ENCODE data around the gene ERICH3. TPM values are rescaled to one million over a fixed set of nuclear protein-coding genes. Genes with fewer than 3 reads are reported as not detected.

ERICH3 gene
- total and polyA plus RNA-seq, 10 of the 15 experiments (the other 5 are each of a cell fraction or from before 2014, with no cell fraction given): 0.03 to 0.09 (median 0.08) TPM; not detected in 7

DNA sequence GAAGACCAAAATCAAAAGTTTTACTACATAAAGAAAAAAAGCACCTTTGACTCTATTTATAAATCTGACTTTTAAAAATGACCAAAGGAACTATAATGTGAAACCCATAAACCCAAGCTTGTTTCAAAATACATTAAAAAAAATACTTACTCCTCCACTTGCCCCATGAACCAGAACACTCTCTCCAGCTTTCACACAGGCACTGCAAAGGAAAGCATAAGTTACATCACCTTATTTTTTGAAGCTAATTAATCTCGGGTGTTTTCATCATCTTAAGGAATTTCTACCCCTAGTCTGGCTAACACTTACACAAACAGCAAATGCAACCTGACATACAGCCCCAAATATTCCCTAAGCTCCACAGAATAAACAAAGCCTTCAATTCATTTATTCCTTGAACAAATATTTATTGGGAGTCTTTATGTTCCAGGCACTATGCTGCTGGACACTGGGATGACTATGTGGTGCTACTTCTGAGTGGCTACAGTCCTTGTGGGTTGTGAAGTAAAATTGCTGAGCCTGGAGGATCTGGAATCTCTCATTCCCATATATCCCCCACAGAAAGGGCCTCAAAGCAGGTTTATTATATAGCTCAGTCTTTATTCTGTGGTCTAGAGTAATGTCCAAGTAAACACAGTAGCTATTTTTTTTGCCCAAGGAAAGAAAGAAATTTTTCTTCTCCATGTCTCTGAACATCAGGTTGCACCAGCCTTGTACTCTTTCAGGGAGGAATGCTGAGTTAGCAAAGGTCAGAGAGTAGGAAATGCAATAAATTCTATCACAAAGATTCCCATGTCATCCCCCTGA lies 41.0 kb upstream of the ERICH3 start:
- H4K20me1 ChIP-seq (ENCODE audit: control insufficient read depth, insufficient read depth): no peaks in the 10 kb centered on the region
- no peak for FAIRE-seq
- POLR2A ChIA-PET: interaction anchor here (0.7 to 3.9 kb wide), 3 partner anchors 11 to 34 kb away, joined by 3 to 35 read pairs (median 5); partner anchors contain the start of genes CRYZ and TYW3
- TF ChIP-seq, protein P1, sequence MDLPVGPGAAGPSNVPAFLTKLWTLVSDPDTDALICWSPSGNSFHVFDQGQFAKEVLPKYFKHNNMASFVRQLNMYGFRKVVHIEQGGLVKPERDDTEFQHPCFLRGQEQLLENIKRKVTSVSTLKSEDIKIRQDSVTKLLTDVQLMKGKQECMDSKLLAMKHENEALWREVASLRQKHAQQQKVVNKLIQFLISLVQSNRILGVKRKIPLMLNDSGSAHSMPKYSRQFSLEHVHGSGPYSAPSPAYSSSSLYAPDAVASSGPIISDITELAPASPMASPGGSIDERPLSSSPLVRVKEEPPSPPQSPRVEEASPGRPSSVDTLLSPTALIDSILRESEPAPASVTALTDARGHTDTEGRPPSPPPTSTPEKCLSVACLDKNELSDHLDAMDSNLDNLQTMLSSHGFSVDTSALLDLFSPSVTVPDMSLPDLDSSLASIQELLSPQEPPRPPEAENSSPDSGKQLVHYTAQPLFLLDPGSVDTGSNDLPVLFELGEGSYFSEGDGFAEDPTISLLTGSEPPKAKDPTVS (IDR thresholded peaks at IDR 0.05; ENCODE audit: low read depth, low read length): no peak
- TF ChIP-seq NRF1 (conservative IDR thresholded peaks at IDR 0.05; ENCODE audit: low read depth, low read length) (no peak), TCF12 (IDR thresholded peaks at IDR 0.05; ENCODE audit: low read depth, low read length) (no peak), MEF2A (IDR thresholded peaks at IDR 0.05; ENCODE audit: insufficient read depth, low read depth, low read length) (peak; percentile 81), NR2F1 (conservative IDR thresholded peaks at IDR 0.05) (no peak), FOXK2 (IDR thresholded peaks at IDR 0.05) (no peak), STAT1 (conservative IDR thresholded peaks at IDR 0.05) (no peak), ZNF274 (IDR thresholded peaks at IDR 0.05; ENCODE audit: insufficient read depth, insufficient read length) (no peak), MTA2 (IDR thresholded peaks at IDR 0.05; ENCODE audit: low read depth) (peak; percentile 29; the same call in 1 of the 2 replicates), RAD51 (IDR thresholded peaks at IDR 0.05) (no peak), NFIC (IDR thresholded peaks at IDR 0.05; ENCODE audit: low read depth, low read length) (peak; percentile 58), RAD21 (IDR thresholded peaks at IDR 0.05; ENCODE audit: insufficient read depth, low read depth, low read length) (no peak), CBFB (IDR thresholded peaks at IDR 0.05; ENCODE audit: low read depth) (no peak), EP300 (IDR thresholded peaks at IDR 0.05; ENCODE audit: borderline replicate concordance in 1 of 2, control insufficient read depth in 1 of 2, low read depth in 2 of 2, low read length in 2 of 2) (no peak; a peak in 1 of 4 replicates), TARDBP (IDR thresholded peaks at IDR 0.05; ENCODE audit: borderline replicate concordance) (no peak), FOS (IDR thresholded peaks at IDR 0.05; ENCODE audit: borderline replicate concordance, extremely low read depth, insufficient read length) (no peak)
- TF ChIP-seq, protein P2, sequence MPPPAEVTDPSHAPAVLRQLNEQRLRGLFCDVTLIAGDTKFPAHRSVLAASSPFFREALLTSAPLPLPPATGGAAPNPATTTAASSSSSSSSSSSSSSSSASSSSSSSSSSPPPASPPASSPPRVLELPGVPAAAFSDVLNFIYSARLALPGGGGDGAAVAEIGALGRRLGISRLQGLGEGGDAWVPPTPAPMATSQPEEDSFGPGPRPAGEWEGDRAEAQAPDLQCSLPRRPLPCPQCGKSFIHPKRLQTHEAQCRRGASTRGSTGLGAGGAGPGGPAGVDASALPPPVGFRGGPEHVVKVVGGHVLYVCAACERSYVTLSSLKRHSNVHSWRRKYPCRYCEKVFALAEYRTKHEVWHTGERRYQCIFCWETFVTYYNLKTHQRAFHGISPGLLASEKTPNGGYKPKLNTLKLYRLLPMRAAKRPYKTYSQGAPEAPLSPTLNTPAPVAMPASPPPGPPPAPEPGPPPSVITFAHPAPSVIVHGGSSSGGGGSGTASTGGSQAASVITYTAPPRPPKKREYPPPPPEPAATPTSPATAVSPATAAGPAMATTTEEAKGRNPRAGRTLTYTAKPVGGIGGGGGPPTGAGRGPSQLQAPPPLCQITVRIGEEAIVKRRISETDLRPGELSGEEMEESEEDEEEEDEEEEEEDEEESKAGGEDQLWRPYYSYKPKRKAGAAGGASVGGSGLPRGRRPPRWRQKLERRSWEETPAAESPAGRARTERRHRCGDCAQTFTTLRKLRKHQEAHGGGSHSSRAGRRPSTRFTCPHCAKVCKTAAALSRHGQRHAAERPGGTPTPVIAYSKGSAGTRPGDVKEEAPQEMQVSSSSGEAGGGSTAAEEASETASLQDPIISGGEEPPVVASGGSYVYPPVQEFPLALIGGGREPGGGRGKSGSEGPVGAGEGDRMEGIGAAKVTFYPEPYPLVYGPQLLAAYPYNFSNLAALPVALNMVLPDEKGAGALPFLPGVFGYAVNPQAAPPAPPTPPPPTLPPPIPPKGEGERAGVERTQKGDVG (CRISPR knock-in tag; IDR thresholded peaks at IDR 0.05): no peak

More for the DNA sequence above, 41.0 kb upstream of the ERICH3 start:
- DNase-seq (ENCODE audit: low read depth, low spot score): no peak
- H2AFZ ChIP-seq (ENCODE audit: control insufficient read depth, low read depth, low read length): no peak overlapping the region
- H3K27me3 ChIP-seq (replicated peaks in 1 of 2; ENCODE audit: control insufficient read depth in 2 of 2, insufficient read depth in 2 of 2, low read length in 1 of 2): no peaks in the 10 kb centered on the region
- H3K79me2 ChIP-seq (ENCODE audit: control insufficient read depth, insufficient read depth, low read length): no peaks in the 10 kb centered on the region; the same call in none of the 2 replicates
- ATAC-seq: peak; percentile 83
- no peaks in the 10 kb centered on the region for H3K9me3 ChIP-seq (replicated peaks; ENCODE audit: control insufficient read depth, insufficient read depth, low read length)
- 0% methylated on average over 1 of the region's 1 CpG for WGBS (ENCODE audit: insufficient coverage, insufficient replicate concordance, low lambda C conversion rate, missing lambda C conversion rate)
- peak overlapping the region; percentile 4; the same call in 1 of the 2 replicates for H3K9ac ChIP-seq (ENCODE audit: control insufficient read depth, insufficient read depth, low read length)
- no TSS peak for BruUV-seq (replicated peaks)
- peak overlapping the region; percentile 64 for H3K4me2 ChIP-seq (ENCODE audit: control insufficient read depth, insufficient read depth)
- ChIA-PET CTCF (interaction anchor here (1.0 to 5.7 kb wide), 10 partner anchors 9 to 61 kb away, joined by 3 to 56 read pairs (median 4); partner anchors contain the start of genes CRYZ and TYW3), RAD21 (ENCODE audit: unreplicated experiment) (interaction anchor here (1.2 to 5.6 kb wide), 4 partner anchors 11 to 33 kb away, joined by 3 to 67 read pairs (median 20); partner anchors contain the start of genes CRYZ and TYW3), SMC1A (ENCODE audit: uncharacterized antibody, unreplicated experiment) (interaction anchor here (1.1 to 5.3 kb wide), 7 partner anchors 10 to 55 kb away, joined by 3 to 77 read pairs (median 5); partner anchors contain the start of genes CRYZ and TYW3)
- H3K4me1 ChIP-seq (ENCODE audit: control insufficient read depth, insufficient read depth, low read length): peaks cover 26% of the 10 kb centered on the region
- H3K36me3 ChIP-seq (ENCODE audit: control insufficient read depth in 2 of 2, insufficient read depth in 2 of 2, low read length in 1 of 2): peaks cover 2 to 17% of the 10 kb centered on the region in 2 experiments; a peak in 2 of 4 replicates
- intact Hi-C loops (cut with micrococcal nuclease; ENCODE audit: unreplicated experiment): no loop called here
- in situ Hi-C loops (cut with MboI): no loop called here
- peak overlapping the region; percentile 57 for H3K27ac ChIP-seq (ENCODE audit: control insufficient read depth, insufficient read depth)
- peak overlapping the region; percentile 30; the same call in 1 of the 2 replicates for H3K4me3 ChIP-seq
